H1 (cell line): ENCODE results near the gene NPAT. TPM values are rescaled to one million over a fixed set of nuclear protein-coding genes. Genes with fewer than 3 reads are reported as not detected.

Source experiments
- CBX5 ChIP-seq: fragments of 300-800, 300-1000 bp; sonication (generic); IDR thresholded peaks from 2 replicates; pipeline ENCODE4 v1.7.1; 2016; ENCODE audit warnings: antibody characterized with exemption, low read length, low read depth
- EP300 ChIP-seq, 2 experiments: IDR thresholded peaks; 1 replicate in 1 of 2; 2 replicates in 1 of 2; pipeline ENCODE4 v1.6.1; 2011 to 2012; ENCODE audit warnings: low read depth in 2 of 2, low read length in 2 of 2, mild to moderate bottlenecking in 2 of 2, borderline replicate concordance in 1 of 2, inconsistent platforms in 1 of 2, moderate library complexity in 1 of 2
- SP4 ChIP-seq: IDR thresholded peaks from 2 replicates; pipeline ENCODE4 v1.6.1; 2012; ENCODE audit warnings: low read length, inconsistent platforms
- ZNF274 ChIP-seq: IDR thresholded peaks from 2 replicates; pipeline ENCODE4 v1.7.0; 2012; ENCODE audit warnings: low read length, borderline replicate concordance; ENCODE audit errors: extremely low read depth
- polyA plus RNA-seq, 7 experiments: library from polyadenylated mRNA; depleted of rRNA in 3 of 7; stranded (reverse) in 5 of 7; unstranded in 2 of 7; fragments of >200 nt in 5 of 7; fragments of 200-250 nt in 2 of 7; gene quantifications; 1 replicate in 5 of 7; 2 replicates in 1 of 7; 4 replicates in 1 of 7; pipeline versions ENCODE4 v1.2.1 to v1.2.3, GENCODE V29; 2011 to 2013; ENCODE audit warnings: missing spikeins in 2 of 7, mixed read lengths in 2 of 7
- total RNA-seq: library from RNA; stranded (reverse); fragmentation: NEBNext Ultra II Directional; extraction: Animal tissue kit (Norgen Biotek cat#: 25700); gene quantifications from 2 replicates; pipeline ENCODE4 v1.2.1, GENCODE V29; 2021

NPAT gene
- total and polyA plus RNA-seq, 2 of the 8 experiments (the other 6 are each of a cell fraction or from before 2014, with no cell fraction given), result 4.6 to 23.4 TPM

DNA sequence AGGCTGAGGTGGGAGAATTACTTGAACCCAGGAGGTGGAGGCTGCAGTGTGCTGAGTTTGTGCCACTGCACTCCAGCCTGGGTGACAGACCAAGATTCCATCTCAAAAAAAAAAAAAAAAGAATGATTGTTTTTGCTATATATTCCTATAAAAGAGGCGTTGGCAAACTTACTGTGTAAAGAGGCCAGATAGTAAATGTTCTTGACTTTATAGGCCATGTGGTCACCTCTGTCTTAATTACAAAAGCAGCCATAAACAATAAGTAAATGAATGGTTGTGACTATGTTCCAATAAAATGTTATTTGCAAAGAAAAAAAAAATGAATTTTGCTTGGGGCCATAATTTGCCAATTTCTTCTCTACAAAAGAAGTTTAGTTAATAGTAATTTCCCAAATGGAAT is 12.8 kb upstream of the NPAT start (continued):
- TF ChIP-seq SP4 (no peak), CBX5 (no peak), ZNF274 (no peak), EP300 (IDR thresholded peaks at IDR 0.05; ENCODE audit: borderline replicate concordance in 1 of 2, low read depth in 2 of 2, low read length in 2 of 2) (no peak)
